Neural progenitor cell (in vitro differentiated cells): ENCODE data around the gene PCCB. TPM values are rescaled to one million over a fixed set of nuclear protein-coding genes. Genes with fewer than 3 reads are reported as not detected.

Source experiments
- DNase-seq: peaks from one replicate; pipeline ENCODE4 v3.0.0-alpha.2; 2016; ENCODE audit warnings: low spot score
- H2AFZ ChIP-seq: fragments of 200-600 bp; sonication (generic); replicated peaks from 2 replicates; pipeline ENCODE4 v1.6.1; 2016; ENCODE audit warnings: antibody characterized with exemption
- H3F3A ChIP-seq: fragments of 200-600 bp; sonication (generic); 2 replicates; pipeline ENCODE4 v1.6.1; 2016; ENCODE audit warnings: antibody characterized with exemption, low read depth
- H3K27ac ChIP-seq: fragments of 200-600 bp; sonication (generic); 2 replicates; pipeline ENCODE4 v1.5.1; 2016; ENCODE audit warnings: mild to moderate bottlenecking
- H3K27me3 ChIP-seq: fragments of 200-600 bp; sonication (generic); 2 replicates; pipeline ENCODE4 v1.6.1; 2016; ENCODE audit warnings: mild to moderate bottlenecking, moderate library complexity
- H3K36me3 ChIP-seq: fragments of 200-600 bp; sonication (generic); 2 replicates; pipeline ENCODE4 v1.5.1; 2016
- H3K4me1 ChIP-seq: fragments of 200-600 bp; sonication (generic); 2 replicates; pipeline ENCODE4 v1.6.1; 2016; ENCODE audit warnings: mixed run types
- H3K4me2 ChIP-seq: fragments of 200-600 bp; sonication (generic); 2 replicates; pipeline ENCODE4 v1.6.1; 2016
- H3K4me3 ChIP-seq: fragments of 200-600 bp; sonication (generic); 2 replicates; pipeline ENCODE4 v1.5.1; 2016
- H3K79me2 ChIP-seq: fragments of 200-600 bp; sonication (generic); 2 replicates; pipeline ENCODE4 v1.6.1; 2016; ENCODE audit warnings: low read depth
- H3K9ac ChIP-seq: fragments of 200-600 bp; sonication (generic); 2 replicates; pipeline ENCODE4 v1.6.1; 2016
- H3K9me3 ChIP-seq: fragments of 200-600 bp; sonication (generic); 2 replicates; pipeline ENCODE4 v1.5.1; 2016; ENCODE audit warnings: low read depth
- H4K20me1 ChIP-seq: fragments of 200-600 bp; sonication (generic); 2 replicates; pipeline ENCODE4 v1.6.1; 2016; ENCODE audit warnings: low read depth
- H3K27ac Mint-ChIP-seq: 3 replicates; pipeline ENCODE4 v1.8.0; 2021; ENCODE audit warnings: mixed read lengths
- H3K27me3 Mint-ChIP-seq: 2 replicates; pipeline ENCODE4 v1.8.0; 2022; ENCODE audit warnings: low read depth, mild to moderate bottlenecking, inconsistent platforms, moderate library complexity, mixed read lengths; ENCODE audit not compliant: insufficient read depth
- H3K36me3 Mint-ChIP-seq: 3 replicates; pipeline ENCODE4 v1.8.0; 2021; ENCODE audit warnings: mixed read lengths
- H3K4me1 Mint-ChIP-seq: 3 replicates; pipeline ENCODE4 v1.8.0; 2021; ENCODE audit warnings: mixed read lengths
- H3K4me3 Mint-ChIP-seq: 3 replicates; pipeline ENCODE4 v1.8.0; 2021; ENCODE audit warnings: mild to moderate bottlenecking, moderate library complexity, mixed read lengths
- H3K9me3 Mint-ChIP-seq: 3 replicates; pipeline ENCODE4 v1.8.0; 2020; ENCODE audit warnings: mixed read lengths
- EZH2 ChIP-seq: fragments of 200-600 bp; sonication (generic); IDR thresholded peaks from 2 replicates; pipeline ENCODE4 v1.6.1; 2017; ENCODE audit warnings: antibody characterized with exemption, mild to moderate bottlenecking, moderate library complexity
- EZH2phosphoT487 ChIP-seq: fragments of 200-600 bp; sonication (generic); IDR thresholded peaks from 2 replicates; pipeline ENCODE4 v1.6.1; 2017; ENCODE audit warnings: antibody characterized with exemption
- total RNA-seq: library from RNA; depleted of rRNA; stranded (reverse); fragments of >200 nt; gene quantifications from 2 replicates; pipeline ENCODE4 v1.2.3, GENCODE V29; 2015; ENCODE audit warnings: low replicate concordance
- TF ChIP-seq, protein P1 (sequence below): fragments of 200-600 bp; sonication (generic); IDR thresholded peaks from 2 replicates; pipeline ENCODE4 v1.5.1; 2017; ENCODE audit warnings: antibody characterized with exemption, mild to moderate bottlenecking

PCCB gene
- total RNA-seq, 1 donor from 2014 or later: 83.4 TPM

GRCh38 chr3:136283627-136284026 is 33.5 kb downstream of the PCCB start:
- Histone ChIP-seq H3K9me3 (peaks cover 23% of the 10 kb centered on the region), H3F3A (no peaks in the 10 kb centered on the region), H3K9ac (no peak overlapping the region), H3K27ac (no peak overlapping the region), H3K4me1 (no peaks in the 10 kb centered on the region), H3K79me2 (peaks cover 16% of the 10 kb centered on the region), H3K27me3 (no peaks in the 10 kb centered on the region), H3K4me2 (no peak overlapping the region), H4K20me1 (no peaks in the 10 kb centered on the region), H3K36me3 (peaks cover 31% of the 10 kb centered on the region), H3K4me3 (no peak overlapping the region), H2AFZ (no peak overlapping the region)
- Mint-ChIP-seq H3K36me3 (peaks cover 54% of the 10 kb centered on the region), H3K4me3 (no peak overlapping the region), H3K9me3 (peaks cover 25% of the 10 kb centered on the region), H3K27ac (no peak overlapping the region), H3K27me3 (no peaks in the 10 kb centered on the region), H3K4me1 (no peaks in the 10 kb centered on the region)
- no peak for DNase-seq
- TF ChIP-seq EZH2phosphoT487 (no peak), EZH2 (no peak)
- TF ChIP-seq, protein P1, sequence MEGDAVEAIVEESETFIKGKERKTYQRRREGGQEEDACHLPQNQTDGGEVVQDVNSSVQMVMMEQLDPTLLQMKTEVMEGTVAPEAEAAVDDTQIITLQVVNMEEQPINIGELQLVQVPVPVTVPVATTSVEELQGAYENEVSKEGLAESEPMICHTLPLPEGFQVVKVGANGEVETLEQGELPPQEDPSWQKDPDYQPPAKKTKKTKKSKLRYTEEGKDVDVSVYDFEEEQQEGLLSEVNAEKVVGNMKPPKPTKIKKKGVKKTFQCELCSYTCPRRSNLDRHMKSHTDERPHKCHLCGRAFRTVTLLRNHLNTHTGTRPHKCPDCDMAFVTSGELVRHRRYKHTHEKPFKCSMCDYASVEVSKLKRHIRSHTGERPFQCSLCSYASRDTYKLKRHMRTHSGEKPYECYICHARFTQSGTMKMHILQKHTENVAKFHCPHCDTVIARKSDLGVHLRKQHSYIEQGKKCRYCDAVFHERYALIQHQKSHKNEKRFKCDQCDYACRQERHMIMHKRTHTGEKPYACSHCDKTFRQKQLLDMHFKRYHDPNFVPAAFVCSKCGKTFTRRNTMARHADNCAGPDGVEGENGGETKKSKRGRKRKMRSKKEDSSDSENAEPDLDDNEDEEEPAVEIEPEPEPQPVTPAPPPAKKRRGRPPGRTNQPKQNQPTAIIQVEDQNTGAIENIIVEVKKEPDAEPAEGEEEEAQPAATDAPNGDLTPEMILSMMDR: no peak

DNA sequence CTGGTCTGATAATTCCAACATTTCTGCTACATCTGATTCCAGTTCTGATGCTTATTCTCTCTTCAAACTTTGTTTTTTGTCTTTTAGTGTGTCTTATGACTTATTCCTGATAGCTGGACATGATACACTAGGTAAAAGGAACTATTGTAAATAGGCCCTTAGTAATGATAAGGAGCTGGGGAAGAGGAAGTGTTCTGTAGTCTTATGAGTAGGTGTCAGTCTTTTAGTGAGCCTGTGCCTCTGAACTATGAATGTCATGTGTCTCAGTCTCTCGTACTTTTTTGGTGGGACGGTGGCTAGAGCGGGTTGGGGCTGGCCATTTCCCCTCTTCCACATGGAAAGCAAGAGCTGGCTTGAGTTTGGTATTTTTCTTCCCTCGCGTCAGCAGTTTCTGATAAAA is 41.2 kb downstream of the PCCB start:
- no peak overlapping the region for H3K27ac Mint-ChIP-seq
- H3K36me3 Mint-ChIP-seq: peaks cover 40% of the 10 kb centered on the region
- Histone ChIP-seq H3K9ac (no peak overlapping the region), H3K27ac (no peak overlapping the region), H3K4me3 (no peak overlapping the region), H2AFZ (no peak overlapping the region), H3K4me1 (no peaks in the 10 kb centered on the region), H3K36me3 (peaks cover 12% of the 10 kb centered on the region), H3K79me2 (no peaks in the 10 kb centered on the region), H3K4me2 (no peak overlapping the region), H3K9me3 (no peaks in the 10 kb centered on the region), H3K27me3 (no peaks in the 10 kb centered on the region), H4K20me1 (no peaks in the 10 kb centered on the region), H3F3A (no peaks in the 10 kb centered on the region)
- no peak overlapping the region for H3K4me3 Mint-ChIP-seq
- TF ChIP-seq, protein P1: no peak
- TF ChIP-seq EZH2 (no peak), EZH2phosphoT487 (no peak)
- no peak for DNase-seq
- no peaks in the 10 kb centered on the region for H3K27me3 Mint-ChIP-seq
- no peaks in the 10 kb centered on the region for H3K4me1 Mint-ChIP-seq
- H3K9me3 Mint-ChIP-seq: no peaks in the 10 kb centered on the region

DNA sequence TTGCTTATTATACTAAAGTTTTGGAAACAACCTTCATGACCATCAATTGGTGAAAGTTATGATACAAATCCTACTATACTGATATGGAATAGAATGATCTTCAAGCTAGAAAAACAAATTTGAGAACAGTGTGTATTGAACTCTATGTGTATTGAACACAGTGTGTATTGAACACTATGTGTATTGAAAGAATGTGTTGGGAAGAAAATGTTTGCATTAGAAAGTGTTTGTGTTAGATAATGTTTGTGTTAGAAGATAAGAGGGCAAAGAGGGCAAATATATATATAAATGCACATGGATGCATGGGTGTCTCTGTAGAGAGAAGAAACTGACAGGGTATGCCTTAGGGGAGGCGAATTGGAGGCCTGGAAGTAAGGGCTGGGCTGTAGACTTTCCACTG is 42.4 kb downstream of the PCCB start:
- Histone ChIP-seq H3K27me3 (no peaks in the 10 kb centered on the region), H2AFZ (no peak overlapping the region), H3K4me2 (no peak overlapping the region), H3K4me3 (no peak overlapping the region), H3K9me3 (no peaks in the 10 kb centered on the region), H4K20me1 (no peaks in the 10 kb centered on the region), H3F3A (no peaks in the 10 kb centered on the region), H3K9ac (no peak overlapping the region), H3K36me3 (peaks cover 12% of the 10 kb centered on the region), H3K4me1 (no peaks in the 10 kb centered on the region), H3K79me2 (no peaks in the 10 kb centered on the region), H3K27ac (no peak overlapping the region)
- Mint-ChIP-seq H3K4me1 (no peaks in the 10 kb centered on the region), H3K27ac (no peak overlapping the region), H3K27me3 (no peaks in the 10 kb centered on the region), H3K9me3 (no peaks in the 10 kb centered on the region), H3K4me3 (no peak overlapping the region), H3K36me3 (peaks cover 41% of the 10 kb centered on the region)
- no peak for DNase-seq
- TF ChIP-seq EZH2 (no peak), EZH2phosphoT487 (no peak)
- TF ChIP-seq, protein P1: no peak
